HG03558 (cell line): ENCODE measurements around the gene ALDH4A1.
A peak's percentile ranks its signal among the peaks of the same experiment; 100 is the strongest.

Experiments used
- ATAC-seq: cut with Tn5 transposase; IDR thresholded peaks from one replicate; pipeline ENCODE4 v1.9.1; 2021; ENCODE audit warnings: moderate number of reproducible peaks; ENCODE audit not compliant: unreplicated experiment; ENCODE audit errors: extremely low read depth

The ALDH4A1 gene, protein sequence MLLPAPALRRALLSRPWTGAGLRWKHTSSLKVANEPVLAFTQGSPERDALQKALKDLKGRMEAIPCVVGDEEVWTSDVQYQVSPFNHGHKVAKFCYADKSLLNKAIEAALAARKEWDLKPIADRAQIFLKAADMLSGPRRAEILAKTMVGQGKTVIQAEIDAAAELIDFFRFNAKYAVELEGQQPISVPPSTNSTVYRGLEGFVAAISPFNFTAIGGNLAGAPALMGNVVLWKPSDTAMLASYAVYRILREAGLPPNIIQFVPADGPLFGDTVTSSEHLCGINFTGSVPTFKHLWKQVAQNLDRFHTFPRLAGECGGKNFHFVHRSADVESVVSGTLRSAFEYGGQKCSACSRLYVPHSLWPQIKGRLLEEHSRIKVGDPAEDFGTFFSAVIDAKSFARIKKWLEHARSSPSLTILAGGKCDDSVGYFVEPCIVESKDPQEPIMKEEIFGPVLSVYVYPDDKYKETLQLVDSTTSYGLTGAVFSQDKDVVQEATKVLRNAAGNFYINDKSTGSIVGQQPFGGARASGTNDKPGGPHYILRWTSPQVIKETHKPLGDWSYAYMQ

DNA sequence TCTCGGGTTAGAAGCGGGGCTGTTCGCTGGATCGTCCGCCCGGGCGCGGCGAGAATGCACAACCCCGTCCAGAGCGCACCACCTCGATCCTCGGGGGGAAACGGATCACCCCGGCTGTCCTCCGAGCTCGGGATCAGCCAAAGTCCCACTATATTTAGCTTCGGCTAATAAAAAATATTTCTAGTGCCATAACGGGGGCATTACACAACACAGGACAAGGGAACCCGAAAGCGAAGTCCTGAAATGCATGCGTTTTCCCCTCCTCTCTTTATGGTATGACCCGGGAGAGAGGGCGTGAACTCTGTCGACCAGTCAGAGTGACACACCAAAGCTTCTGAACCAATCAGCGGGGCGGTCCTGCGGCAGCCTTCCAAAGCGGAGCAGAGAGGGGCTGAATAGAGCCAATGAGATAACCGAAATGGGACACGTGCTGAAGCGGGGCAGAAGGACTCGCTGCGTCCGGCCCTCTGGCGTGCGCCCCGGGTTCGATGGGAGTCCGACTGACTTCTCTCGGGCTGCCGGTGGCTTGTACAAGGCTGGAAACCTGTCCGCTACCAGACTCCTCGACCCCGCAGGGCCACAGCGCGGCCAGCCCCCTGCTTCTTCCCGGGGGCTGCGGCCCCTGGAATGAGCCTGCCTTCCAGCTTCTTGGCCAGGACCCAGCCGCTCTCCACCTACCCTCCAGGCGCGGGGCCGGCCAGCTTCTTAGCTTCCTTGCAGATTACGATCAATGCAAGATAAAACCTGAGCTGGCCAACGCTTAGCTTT lies at the start of gene ALDH4A1:
Gene ALDH4A1 (minus strand): TSS at position 33 of the 768 bp plus-strand sequence. CDS start 32 bp downstream, at position 1.
- peak; percentile 85 for ATAC-seq

DNA sequence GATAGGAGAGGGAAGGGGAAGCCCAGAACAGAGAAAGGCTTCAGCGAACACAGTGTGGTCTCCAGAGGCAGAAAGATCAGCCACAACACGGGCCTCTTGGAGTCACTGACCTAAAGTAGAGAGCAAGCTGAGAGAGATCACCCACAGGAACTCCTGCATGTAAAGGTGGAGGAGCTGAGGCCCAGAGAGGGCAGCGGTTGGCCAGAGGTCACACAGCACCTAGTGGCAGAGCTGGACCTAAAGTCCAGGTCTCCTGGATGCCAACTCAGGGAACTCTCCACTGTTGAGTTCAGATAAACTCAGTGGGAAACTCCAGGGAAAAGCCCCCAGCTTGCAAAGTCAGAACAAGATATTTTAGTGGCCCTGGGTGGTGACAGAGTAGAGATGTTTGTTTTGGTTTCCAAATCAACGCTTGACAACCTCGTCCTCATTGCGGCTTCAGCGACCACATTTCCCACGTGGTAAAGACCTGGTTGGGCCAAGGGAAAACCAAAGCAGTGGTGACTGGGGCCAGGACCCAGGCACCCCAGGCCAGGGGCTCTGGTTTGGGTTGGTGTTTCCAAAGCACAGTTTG lies 49.5 kb upstream of the ALDH4A1 start:
- no peak for ATAC-seq

DNA sequence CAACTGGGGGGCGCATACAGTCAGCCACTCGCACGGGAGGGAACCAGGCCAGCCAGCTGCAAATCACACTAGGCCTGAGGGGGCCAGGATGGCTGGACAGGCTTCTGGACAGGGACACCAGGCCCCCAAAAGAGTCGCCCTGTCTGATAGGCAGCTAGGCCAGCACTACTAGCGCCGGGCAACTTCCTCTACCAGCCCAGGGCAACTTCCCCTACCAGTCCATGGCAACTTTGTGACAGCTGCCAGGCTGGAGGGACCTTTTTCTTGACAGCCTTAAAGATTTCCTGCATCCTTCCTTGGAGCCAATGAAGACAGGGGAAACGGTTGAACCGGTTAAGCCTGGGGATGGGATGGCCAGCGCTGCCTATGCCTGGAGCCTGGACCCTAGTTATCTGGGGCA lies 49.1 kb upstream of the ALDH4A1 start:
- ATAC-seq = no peak

DNA sequence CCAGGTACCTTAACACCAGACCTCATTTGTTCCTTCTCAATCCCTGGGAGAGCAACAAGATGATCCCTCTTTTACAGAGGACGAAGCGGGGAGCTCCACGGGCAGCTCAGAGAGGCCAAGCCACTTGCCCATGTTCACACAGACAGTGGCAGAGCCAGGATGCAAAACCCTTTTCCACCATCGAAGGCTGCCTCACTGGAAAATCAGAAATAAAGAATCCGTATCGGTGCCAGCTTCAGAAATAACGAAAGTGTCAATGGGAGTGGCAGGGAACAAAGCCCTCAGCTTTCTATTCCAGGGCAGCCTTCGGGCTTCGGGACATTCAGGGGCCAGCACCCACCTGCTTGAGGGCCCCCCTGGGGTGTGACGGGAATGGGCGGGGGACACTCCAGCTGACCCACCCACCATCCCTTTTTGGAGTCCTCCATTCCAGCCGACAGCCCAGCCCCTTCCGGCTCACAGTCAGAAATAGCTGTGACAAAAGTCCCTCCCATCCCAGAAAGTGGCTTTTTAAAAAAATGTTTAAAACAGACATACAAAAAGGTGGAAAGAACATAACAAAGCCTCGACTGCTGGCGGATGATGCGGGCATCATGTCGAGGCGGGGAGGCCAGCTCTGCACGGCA lies 48.2 kb upstream of the ALDH4A1 start:
- no peak for ATAC-seq

DNA sequence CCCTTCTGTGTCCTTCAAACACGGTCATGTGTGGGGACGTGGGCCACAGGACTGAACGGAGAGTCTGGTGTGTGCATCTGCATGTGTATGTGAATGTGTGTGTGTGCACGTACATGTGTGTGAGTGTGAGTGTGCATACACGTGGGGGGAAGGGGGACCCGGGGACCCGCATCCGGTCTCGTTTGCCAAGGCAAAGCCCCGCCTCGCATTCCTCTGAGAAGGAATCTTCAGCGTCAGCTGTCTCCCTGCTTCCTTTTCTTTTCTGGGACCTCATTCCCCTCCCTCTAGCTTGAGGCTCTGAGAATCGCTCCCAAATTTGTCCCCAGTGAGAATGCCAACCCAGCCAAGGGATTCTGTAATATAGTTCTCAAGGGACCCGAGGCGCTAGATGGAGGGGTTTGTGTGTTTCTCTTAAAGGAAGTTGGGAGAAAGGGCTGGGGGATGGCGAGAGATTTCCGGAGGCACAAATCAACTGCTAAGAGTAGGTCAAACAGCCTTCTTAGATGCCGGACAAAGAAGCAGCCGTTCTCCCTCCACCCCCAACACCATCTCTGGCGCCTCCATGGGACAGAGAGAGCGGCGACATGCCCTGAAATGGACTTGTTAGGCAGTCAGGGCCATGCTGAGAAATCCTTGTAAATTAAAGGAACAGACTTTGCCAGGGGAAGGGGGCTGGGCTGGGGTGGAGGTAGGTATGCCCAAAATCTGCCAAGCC lies 47.5 kb upstream of the ALDH4A1 start:
- ATAC-seq = no peak

DNA sequence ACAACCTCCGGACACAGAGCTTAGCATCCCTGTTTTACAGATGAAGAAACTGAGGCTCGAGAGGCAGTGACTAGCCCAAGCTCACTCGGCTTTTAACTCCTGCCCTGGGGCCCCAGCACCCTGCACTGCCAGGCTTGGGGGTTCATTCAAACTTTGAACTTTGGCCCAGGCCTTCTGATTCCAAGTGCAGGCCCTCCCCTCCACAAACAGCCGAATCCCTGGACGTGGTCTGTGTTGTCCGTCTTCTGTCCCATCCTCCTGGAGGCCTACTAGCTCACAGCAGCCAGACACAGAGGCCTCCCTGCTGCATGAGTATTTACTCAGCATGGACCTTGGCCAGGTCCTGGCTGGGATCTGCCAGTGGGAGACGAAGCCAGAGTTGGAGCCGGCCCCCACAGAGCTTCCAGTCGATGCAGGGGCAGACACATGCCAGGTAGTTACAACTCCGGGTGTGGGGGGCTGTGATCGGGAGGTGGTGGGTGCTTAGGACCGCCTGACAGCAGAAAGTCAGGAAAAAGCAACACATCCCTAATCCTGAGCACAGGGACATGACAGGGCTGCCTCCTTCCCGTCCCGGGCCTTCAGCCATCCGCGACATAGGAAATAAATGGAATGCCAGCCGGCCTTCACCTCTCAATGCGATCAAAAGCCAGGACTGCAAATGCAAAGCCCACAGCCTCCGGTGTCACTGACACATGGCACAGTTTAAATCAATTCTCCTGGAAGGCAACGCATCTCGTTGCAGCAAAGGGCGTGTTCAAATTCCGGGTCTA lies 46.7 kb upstream of the ALDH4A1 start:
- ATAC-seq = no peak

DNA sequence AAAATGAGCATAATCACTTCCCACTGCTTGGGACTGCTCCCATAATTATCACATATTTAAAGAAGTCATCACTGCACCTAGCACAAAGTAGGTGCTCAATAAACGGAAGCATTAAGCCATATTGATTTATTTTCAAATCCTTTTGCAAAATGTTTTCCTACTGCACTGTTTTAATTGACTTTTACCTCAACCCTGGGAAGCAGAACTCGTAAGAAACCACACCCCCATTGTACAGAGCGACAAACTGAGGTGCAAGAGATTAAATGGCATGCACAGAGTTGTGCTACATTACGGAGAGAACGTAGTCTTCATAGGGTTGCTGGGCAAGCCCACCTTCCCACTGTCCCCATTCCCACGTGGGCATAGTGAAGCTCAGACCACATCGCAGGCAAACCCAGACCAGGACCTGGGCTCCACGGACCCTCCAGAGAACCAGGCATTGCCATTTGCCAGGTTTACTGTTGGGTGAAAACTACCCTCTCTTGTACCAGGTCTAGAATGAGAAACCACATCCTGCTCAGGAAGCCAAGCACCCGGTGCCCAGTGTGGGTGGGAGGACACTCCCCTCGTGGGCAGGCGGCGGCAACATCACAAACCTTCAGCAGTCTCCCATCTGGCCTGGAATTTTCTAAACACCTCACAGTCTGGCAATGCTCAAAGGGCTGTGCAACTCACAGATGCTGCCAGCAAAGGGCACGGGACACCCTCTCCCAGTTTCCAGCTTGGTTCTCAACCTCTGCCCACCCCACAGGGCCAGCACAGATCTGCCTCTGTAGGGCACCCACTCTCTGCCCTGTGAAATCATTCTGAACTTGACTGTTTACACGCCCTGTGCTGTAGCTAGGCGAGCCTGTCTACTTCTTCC lies 45.9 kb upstream of the ALDH4A1 start:
- ATAC-seq = no peak

DNA sequence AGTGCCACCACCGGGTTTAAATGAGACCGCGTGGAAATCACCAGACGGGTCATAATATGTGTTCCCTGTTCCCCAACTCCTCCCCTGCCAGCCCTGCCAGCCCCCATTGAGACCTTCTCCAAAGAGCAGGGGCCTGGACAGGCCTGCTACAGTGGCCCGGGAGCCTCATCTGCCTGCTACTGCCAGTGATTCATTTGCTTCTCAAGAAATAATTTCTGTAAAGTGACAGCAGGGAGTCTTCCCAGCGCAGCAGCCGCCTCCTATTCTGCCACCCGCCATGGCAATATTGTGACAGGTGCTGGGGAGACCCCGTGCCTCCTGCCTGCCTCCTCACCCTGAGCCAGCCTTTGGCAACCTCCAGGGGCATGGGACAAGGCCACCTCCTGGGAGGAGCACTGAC lies 45.2 kb upstream of the ALDH4A1 start:
- no peak for ATAC-seq

DNA sequence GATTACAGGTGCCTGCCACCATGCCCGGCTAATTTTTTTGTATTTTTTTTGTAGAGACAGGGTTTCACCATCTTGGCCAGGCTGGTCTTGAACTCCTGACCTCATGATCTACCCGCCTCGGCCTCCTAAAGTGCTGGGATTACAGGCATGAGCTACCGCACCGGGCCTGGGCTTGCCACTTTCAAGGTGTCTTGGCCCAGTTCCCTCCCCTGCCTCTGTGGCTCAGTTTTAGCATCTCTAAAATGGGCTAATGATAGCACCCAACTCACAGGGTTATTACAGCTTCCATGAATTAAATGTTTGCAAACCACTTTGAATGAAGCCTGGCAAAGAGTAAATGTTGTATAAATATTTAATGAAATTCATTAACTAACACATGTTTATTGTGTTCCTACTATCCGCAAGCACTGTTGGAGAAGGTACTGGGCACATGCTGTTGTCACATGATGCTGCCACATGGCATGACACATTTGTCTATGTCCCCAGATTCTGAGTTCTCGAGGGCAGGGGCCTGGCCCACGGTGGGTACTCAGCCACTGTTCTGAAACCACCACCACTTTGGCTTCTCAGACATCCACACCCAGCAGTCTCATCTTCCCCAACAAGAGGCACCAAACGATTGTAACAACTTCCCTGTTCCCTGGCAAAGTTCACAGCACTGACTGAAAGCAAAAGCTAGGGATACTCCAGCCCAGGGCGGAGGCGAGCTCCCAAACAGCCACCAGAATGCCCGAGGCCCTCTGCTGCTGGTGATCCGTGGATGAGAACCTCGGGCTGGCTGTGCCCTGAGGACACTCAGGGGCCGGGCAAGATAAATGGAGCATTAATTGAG lies 44.4 kb upstream of the ALDH4A1 start:
- no peak for ATAC-seq

DNA sequence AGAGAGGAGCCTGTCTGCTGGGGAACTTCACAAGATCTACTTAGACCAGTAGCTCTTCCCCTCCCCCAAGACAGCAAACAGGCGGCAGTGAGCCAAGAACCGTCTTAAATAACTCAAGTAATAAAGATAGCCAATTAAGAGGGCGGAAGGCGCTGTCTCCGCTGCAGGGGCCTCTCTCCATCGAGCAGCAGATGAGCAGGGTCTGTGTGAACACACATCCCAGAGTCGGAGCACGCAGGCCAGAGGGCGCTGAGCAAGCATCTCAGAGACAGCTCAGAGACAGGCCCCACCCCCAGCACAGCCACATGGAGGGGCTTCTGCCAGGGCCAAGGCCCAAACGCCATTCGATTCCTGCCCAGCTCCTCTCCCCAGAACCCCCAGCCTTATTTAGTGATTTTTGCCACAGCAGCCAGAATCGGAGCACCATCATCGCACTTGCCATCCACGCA lies 43.1 kb upstream of the ALDH4A1 start:
- ATAC-seq = no peak

DNA sequence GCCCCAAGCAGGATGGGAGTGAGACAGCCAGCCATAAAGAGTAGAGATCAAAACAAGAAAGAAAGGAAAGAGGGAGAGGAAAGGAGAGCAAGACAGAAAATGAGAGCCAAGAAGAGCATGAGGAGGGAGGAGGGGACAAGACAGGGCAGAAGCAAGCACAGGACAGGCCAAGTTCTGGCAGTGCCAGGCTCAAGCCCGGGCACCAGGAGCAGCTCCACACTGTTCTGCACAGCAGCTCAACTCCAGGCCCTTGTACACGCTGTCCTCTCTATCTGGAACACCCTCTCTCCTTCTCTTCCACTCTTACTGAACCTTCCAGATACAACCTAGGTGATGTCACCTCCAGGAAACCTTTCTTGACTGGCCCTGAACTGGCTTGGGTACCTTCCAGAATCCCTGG lies 42.5 kb upstream of the ALDH4A1 start:
- no peak for ATAC-seq

DNA sequence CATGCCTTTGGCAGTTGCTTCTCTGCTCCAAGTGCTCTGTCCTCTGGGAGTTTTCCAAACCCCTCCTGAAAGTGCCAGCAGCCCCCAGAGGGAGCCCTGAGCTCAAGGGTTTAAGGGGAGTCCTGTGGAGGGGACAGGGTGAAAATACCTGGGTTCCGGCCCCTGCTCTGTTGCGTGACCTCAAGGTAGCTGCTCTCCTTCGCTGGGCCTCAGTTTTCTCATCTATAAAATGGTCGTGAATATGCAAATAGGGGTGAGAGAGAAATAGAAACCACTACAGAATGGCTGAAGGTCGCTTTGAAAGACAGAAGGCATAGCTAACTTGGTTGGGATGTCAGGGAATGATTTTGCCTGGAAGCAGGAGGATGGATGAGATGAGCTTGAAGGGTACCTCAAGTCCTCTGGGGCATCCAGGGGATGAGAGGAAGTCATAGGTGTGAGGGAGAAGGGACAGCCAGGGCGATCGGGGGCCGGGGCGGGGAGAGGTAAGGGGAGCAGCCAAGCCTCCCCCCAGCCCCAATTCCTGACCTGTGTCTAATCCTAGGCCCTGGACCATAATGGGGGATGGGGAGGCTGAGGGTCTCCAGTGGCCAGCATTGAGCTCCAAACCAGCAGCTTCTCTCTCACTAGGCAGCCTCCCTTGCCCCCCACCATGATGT lies 41.7 kb upstream of the ALDH4A1 start:
- ATAC-seq = no peak

DNA sequence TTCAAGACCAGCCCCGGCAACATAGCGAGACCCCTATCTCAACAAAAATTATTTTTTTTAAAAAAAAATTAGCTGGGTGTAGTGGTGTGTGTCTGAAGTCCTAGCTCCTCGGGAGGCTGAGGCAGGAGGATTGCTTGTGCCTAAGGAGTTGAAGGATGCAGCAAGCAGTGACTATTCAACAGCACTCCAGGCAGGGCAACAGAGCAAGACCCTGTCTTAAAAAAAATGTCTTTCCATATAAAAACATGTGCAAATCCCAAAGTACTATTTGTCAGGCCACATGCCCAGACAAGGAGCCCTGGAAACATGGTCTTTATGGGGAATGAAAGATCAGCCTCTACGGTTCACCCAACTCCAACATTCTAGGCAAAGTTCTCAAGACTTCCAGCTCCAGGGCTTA lies 40.8 kb upstream of the ALDH4A1 start:
- ATAC-seq = no peak

DNA sequence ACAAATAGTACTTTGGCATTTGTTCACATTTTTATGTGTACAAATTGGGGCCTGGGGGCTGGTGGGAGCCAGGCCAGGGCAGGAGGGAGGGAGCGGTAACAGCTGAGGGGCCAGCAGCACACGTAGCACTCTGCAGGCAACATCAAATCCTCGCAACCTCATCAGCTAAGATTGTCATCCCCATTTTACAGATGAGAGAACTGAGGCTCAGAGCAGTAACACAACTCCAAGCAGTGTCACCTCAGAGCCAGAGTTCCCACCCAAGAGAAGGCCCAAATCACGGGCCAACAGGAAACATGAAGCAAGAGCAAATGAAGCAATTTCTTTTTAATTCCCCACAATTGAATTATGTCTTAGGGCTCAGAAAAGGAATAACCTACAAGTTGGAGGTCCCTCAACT lies 40.0 kb upstream of the ALDH4A1 start:
- no peak for ATAC-seq

DNA sequence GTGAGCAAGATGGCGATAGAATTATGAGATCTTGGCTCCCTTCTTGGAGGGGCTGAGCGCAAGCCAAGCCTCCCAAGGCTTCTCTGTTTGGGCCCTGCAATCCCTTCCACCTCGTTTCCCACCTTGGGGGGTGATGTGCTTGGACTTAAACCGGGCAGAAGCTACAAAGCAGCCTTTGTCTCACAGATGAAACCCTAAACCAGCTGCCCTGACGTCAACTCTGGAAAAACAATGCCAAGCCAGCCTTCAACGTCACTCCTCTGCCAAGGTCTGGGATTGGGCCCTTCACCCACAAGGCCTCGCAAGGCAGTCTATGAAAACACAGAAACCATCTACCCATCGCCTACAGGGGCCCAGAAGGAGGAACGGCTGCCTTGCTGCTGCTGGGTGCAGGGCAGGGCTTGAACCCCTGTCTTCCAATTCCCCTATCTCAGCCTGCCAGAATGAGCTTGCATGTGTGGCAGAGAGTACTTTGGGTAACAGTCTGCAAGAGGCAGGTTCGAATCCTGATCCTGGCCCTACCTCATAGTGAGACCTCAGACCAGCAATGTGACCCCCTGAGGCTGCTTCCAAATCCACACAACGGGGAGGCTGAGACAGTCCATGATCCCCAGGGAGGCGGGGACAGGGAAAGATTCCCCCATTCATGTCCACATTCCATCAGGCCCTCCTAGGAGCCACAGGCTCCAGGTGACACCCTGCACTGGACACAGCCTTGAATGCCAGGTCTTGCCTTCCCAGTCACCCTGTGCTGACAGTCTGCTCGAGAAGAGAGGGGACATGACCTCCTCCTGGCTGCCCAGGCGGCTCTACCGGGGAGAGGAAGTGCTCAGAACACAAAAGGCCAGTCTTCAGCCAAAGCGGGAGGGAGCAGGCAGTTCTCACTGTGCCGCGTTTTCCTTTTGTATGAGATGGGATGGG lies 39.1 kb upstream of the ALDH4A1 start:
- no peak for ATAC-seq
